Suprapubic skin (tissue), 4 donors: ENCODE results near the gene TNFRSF13B. TPM values are rescaled to one million over a fixed set of nuclear protein-coding genes. Genes with fewer than 3 reads are reported as not detected.

ENCODE experiments used
- DNase-seq, 2 donors: peaks; one replicate each; pipeline ENCODE4 v3.0.0-alpha.2; 2019; ENCODE audit warnings: low spot score in 2 of 2
- H3K27ac ChIP-seq: fragments of 200-600 bp; sonication (generic); one replicate; pipeline ENCODE4 v1.5.1; 2019
- H3K27me3 ChIP-seq: fragments of 200-600 bp; sonication (generic); one replicate; pipeline ENCODE4 v1.5.1; 2019
- H3K36me3 ChIP-seq: fragments of 200-600 bp; sonication (generic); one replicate; pipeline ENCODE4 v1.5.1; 2019
- H3K4me1 ChIP-seq: fragments of 200-600 bp; sonication (generic); one replicate; pipeline ENCODE4 v1.5.1; 2019
- H3K4me3 ChIP-seq: fragments of 200-600 bp; sonication (generic); one replicate; pipeline ENCODE4 v1.5.1; 2019; ENCODE audit warnings: mild to moderate bottlenecking
- H3K9me3 ChIP-seq: fragments of 200-600 bp; sonication (generic); one replicate; pipeline ENCODE4 v1.5.1; 2019
- EP300 ChIP-seq: sonication (generic); formaldehyde crosslinking; IDR thresholded peaks from one replicate; pipeline ENCODE4 v1.6.1; 2017; ENCODE audit warnings: antibody characterized with exemption
- POLR2A ChIP-seq, 2 donors: fragments of 450-650 bp; IDR thresholded peaks; one replicate each; pipeline ENCODE4 v1.6.1; 2017; ENCODE audit warnings: antibody characterized with exemption in 2 of 2, mild to moderate bottlenecking in 2 of 2, moderate library complexity in 2 of 2
- POLR2AphosphoS5 ChIP-seq, 3 donors: sonication (generic); formaldehyde crosslinking; IDR thresholded peaks; one replicate each; pipeline ENCODE4 v1.6.1; 2017; ENCODE audit warnings: antibody characterized with exemption in 3 of 3
- WGBS: methylation state at CpG from one replicate; pipeline ENCODE4 v1.1.5; 2018; 5-methylcytosine and 5-hydroxymethylcytosine counted together
- total RNA-seq, 4 donors: library from RNA; depleted of rRNA; stranded (reverse); fragments of >200 nt; gene quantifications; one replicate each; pipeline ENCODE4 v1.1.0, GENCODE V29; 2016
- TF ChIP-seq, protein P1 (sequence below), 2 donors: fragments of 200-600 bp in 1 of 2; fragments of 450-650 bp in 1 of 2; sonication (generic) in 1 of 2; IDR thresholded peaks; one replicate each; pipeline ENCODE4 v1.5.1; 2016 to 2019; ENCODE audit warnings: antibody characterized with exemption in 2 of 2, mild to moderate bottlenecking in 1 of 2, moderate library complexity in 1 of 2

TNFRSF13B gene
- total RNA-seq, 4 donors from 2014 or later, result 3.8 TPM; not detected in 3

DNA sequence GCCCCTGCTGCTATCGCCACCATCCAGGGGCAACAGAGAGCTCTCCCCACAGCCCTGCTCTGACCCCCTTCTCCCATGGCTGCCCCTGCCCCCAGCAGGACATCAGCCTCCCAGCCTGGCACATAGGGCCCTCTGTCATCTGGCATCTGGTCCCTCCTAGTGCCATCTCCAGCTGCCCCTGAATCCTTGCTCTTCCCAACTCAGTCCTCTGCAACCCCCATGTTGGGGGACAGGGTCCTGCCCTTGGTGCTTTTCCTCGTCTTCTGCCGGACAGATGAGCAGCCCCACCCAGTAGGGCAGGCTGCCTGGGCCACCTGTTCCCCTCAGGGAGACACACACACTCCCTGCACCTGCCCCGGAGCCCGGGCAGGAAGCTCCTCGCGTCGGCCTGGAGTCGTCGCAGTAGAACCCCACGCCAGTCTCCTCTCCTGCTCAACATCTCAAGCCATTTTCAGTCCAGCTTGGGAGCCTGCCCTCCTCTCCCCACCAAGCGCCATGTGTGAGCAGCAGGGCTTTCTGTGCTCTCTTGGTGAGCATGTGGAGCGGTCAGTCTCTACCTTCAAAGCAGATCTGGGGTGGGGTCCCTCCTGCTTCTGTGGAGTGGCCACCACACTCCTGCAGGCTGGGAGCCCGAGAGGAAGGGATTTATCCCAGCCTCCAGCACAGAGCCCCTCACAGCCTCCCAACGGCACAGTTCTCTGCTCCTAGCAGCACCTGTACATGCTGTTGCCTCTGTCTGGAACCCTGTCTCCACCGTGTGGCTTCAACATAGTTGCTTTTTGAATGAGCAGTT lies 28.2 kb downstream of the TNFRSF13B start:
- 36% methylated on average over 10 of the region's 16 CpGs for WGBS
- DNase-seq, result peak in 1 of 2 donors; percentile 65
- Histone ChIP-seq H3K36me3 (no peaks in the 10 kb centered on the region), H3K9me3 (no peaks in the 10 kb centered on the region), H3K4me1 (no peaks in the 10 kb centered on the region), H3K4me3 (no peak overlapping the region), H3K27ac (no peak overlapping the region), H3K27me3 (peaks cover 20% of the 10 kb centered on the region)
- TF ChIP-seq POLR2AphosphoS5 (IDR thresholded peaks at IDR 0.05), result no peak
- TF ChIP-seq, protein P1, sequence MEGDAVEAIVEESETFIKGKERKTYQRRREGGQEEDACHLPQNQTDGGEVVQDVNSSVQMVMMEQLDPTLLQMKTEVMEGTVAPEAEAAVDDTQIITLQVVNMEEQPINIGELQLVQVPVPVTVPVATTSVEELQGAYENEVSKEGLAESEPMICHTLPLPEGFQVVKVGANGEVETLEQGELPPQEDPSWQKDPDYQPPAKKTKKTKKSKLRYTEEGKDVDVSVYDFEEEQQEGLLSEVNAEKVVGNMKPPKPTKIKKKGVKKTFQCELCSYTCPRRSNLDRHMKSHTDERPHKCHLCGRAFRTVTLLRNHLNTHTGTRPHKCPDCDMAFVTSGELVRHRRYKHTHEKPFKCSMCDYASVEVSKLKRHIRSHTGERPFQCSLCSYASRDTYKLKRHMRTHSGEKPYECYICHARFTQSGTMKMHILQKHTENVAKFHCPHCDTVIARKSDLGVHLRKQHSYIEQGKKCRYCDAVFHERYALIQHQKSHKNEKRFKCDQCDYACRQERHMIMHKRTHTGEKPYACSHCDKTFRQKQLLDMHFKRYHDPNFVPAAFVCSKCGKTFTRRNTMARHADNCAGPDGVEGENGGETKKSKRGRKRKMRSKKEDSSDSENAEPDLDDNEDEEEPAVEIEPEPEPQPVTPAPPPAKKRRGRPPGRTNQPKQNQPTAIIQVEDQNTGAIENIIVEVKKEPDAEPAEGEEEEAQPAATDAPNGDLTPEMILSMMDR (IDR thresholded peaks at IDR 0.05), result no peak
- TF ChIP-seq EP300, result no peak
- no peak for TF ChIP-seq POLR2A (IDR thresholded peaks at IDR 0.05)

DNA sequence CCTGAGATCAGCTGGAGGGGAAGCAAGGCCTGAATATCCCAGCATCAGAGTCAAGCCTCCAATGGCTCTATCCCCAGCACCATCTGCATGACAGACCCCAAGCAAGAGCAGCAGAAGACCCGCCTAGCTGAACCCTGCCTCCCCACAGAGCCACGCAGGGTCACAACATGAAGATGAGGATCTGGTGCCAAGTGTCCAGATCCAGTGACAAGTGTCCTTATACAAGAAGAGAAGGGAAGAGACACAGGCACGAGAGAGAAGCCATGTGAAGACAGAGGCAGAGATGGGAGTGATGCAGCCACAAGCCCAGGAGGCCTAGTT lies 28.9 kb downstream of the TNFRSF13B start:
- no peak overlapping the region for H3K4me3 ChIP-seq
- H3K27me3 ChIP-seq, result peaks cover 20% of the 10 kb centered on the region
- H3K27ac ChIP-seq, result no peak overlapping the region
- no peaks in the 10 kb centered on the region for H3K4me1 ChIP-seq
- no peaks in the 10 kb centered on the region for H3K36me3 ChIP-seq
- 83% methylated on average over 3 of the region's 3 CpGs for WGBS
- TF ChIP-seq POLR2A (IDR thresholded peaks at IDR 0.05) (no peak), POLR2AphosphoS5 (IDR thresholded peaks at IDR 0.05) (no peak), EP300 (no peak)
- TF ChIP-seq, protein P1 (IDR thresholded peaks at IDR 0.05), result no peak
- no peaks in the 10 kb centered on the region for H3K9me3 ChIP-seq
- DNase-seq, result peak in 1 of 2 donors; percentile 65

DNA sequence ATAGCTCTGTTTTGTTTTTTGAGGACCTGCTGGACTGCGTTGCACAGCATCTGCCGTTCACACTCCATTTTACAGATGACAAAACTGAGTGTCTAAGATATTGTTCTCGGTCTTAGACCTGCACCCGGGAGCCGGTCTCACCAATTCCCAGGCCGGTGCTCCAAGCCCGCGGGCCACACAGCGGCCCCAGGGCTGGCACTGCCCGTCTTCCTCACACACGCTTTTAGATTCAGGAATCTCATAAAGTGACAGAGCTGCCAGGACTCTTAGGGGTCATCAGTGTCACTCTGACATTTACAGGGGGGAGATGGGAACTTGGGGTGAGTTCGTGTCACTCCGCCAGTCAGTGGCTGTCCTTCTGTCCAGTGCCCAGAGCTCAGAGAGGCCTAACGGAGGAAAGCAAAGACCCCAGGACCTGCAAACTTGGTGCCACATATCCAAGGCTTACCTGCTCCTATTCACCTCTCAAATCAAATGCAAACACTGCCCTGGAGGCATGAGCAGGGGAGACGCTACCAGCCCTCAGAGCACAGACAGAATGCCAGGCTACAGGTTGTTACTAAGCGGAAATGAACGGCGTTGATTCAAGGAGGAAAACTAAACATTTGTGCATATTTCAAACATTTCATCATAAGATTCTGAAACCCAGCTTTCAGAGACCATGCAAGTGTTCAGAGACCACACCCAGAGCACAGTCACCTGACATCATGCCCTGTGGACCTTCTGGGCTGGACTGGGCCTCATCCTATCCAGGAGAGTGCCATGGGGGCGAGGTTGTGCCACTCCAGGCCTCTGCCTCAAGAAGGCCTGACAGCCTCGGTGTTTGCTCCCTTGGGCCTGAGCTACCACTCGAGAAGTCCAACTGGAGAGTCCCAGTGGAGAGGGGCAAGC lies 29.5 kb downstream of the TNFRSF13B start:
- Histone ChIP-seq H3K9me3 (no peaks in the 10 kb centered on the region), H3K36me3 (no peaks in the 10 kb centered on the region), H3K27me3 (peaks cover 20% of the 10 kb centered on the region), H3K27ac (no peak overlapping the region), H3K4me1 (no peaks in the 10 kb centered on the region), H3K4me3 (no peak overlapping the region)
- WGBS, result 95% methylated on average over 21 of the region's 21 CpGs
- TF ChIP-seq, protein P1 (IDR thresholded peaks at IDR 0.05), result no peak
- no peak for TF ChIP-seq EP300
- TF ChIP-seq POLR2A (IDR thresholded peaks at IDR 0.05), result no peak
- TF ChIP-seq POLR2AphosphoS5 (IDR thresholded peaks at IDR 0.05), result no peak
- DNase-seq, result peak in 1 of 2 donors; percentile 60

DNA sequence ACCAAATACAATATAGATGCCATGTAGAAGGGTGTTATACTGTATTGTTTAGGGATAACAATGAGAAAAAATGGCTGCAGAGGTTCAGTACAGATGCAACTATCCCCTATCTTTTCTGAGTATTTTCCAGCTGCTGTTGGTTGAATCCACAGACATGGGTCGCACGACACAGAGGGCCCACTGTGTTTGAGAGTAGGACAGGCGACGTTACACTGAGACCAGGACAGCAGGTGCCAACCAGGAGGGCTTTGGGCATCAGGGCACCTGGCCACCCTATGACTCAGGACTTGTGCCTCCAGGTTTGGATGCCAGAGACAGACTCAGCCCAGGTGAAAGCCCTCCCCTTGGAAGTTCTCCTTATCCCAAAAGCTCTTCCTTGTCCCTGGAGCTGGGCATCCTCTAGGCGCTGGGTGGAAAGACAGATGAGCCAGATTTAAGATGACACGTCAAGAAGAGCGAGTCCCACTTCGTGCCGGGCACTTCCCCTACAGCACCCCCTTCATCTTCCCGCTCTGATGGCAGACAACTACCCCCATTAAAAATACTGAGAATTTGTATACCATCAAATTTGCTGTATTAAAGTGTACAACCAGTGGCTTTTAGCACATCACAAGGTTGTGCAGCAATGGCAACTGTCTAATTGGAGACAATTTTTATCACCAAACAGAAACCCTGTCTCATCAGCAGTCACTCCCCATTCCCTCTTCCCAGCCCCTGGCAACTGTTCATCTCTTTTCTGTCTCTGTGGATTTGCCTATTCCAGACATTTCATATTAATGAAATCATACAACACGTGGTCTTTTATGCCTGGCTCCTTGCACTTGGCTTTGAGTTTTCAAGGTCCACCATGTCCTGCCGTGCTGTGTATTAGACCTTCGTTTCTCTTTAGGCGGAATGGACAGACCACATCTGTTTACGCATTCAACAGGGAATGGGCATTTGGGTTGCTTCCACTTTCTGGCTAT lies 30.6 kb downstream of the TNFRSF13B start:
- 85% methylated on average over 15 of the region's 15 CpGs for WGBS
- H3K36me3 ChIP-seq, result no peaks in the 10 kb centered on the region
- no peak for TF ChIP-seq POLR2AphosphoS5 (IDR thresholded peaks at IDR 0.05)
- TF ChIP-seq POLR2A (IDR thresholded peaks at IDR 0.05), result no peak
- no peak for TF ChIP-seq EP300
- TF ChIP-seq, protein P1 (IDR thresholded peaks at IDR 0.05), result no peak
- no peak overlapping the region for H3K4me3 ChIP-seq
- no peaks in the 10 kb centered on the region for H3K4me1 ChIP-seq
- no peaks in the 10 kb centered on the region for H3K9me3 ChIP-seq
- H3K27ac ChIP-seq, result no peak overlapping the region
- peaks cover 20% of the 10 kb centered on the region for H3K27me3 ChIP-seq
- DNase-seq, result peak; percentile 19 to 34
